ENCODE data around the gene C19orf12.

The C19orf12 gene

DNA sequence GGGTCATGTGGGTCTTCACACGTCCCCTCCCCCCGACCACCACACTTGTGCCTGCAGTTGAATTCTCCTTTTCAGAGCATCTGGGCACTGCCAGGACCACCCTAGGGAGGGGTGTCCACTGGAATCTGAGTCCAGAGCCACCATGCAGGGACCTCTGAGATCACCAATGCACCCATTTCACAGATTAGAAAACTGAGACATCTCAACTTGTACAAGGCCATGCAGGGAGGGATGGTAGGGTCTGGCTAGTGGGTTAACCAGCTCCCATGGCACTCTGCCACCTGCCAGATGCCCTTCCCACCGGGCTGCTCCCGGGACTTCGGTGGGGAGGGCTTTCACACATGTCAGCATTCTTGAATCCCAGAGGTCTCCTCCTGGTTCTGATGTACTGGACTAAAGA, 44.3 kb upstream of the C19orf12 start:
- Histone ChIP-seq H3K27me3 (peaks cover 6% of the 10 kb centered on the region), H3K9me3 (no peaks in the 10 kb centered on the region), H3K27ac (no peak overlapping the region), H3K4me3 (ENCODE audit: low read depth in 1 of 2, low read length in 1 of 2) (no peak overlapping the region), H3K4me1 (ENCODE audit: control insufficient read depth in 1 of 2, insufficient read depth in 1 of 2, low read depth in 1 of 2, low read length in 1 of 2) (peaks cover 4% of the 10 kb centered on the region in 2 experiments), H3K36me3 (no peaks in the 10 kb centered on the region)
- no peak for TF ChIP-seq CTCF (IDR thresholded peaks at IDR 0.05)

- no peak for TF ChIP-seq CTCF (IDR thresholded peaks at IDR 0.05)
- Histone ChIP-seq H3K27me3 (peaks cover 6% of the 10 kb centered on the region), H3K9me3 (no peaks in the 10 kb centered on the region), H3K4me3 (ENCODE audit: low read depth in 1 of 2, low read length in 1 of 2) (no peak overlapping the region), H3K4me1 (ENCODE audit: control insufficient read depth in 1 of 2, insufficient read depth in 1 of 2, low read depth in 1 of 2, low read length in 1 of 2) (peaks cover 4% of the 10 kb centered on the region in 2 experiments), H3K36me3 (no peaks in the 10 kb centered on the region), H3K27ac (no peak overlapping the region)
Observed at GRCh38 chr19:29758863-29759262, 43.8 kb upstream of the C19orf12 start.

- H3K27me3 ChIP-seq = peaks cover 6% of the 10 kb centered on the region
- TF ChIP-seq CTCF (IDR thresholded peaks at IDR 0.05) = no peak
- no peaks in the 10 kb centered on the region for H3K36me3 ChIP-seq
- H3K4me3 ChIP-seq (ENCODE audit: low read depth in 1 of 2, low read length in 1 of 2) = no peak overlapping the region
- H3K27ac ChIP-seq = no peak overlapping the region
- H3K9me3 ChIP-seq = no peaks in the 10 kb centered on the region
- peaks cover 4% of the 10 kb centered on the region in 2 experiments for H3K4me1 ChIP-seq (ENCODE audit: control insufficient read depth in 1 of 2, insufficient read depth in 1 of 2, low read depth in 1 of 2, low read length in 1 of 2)
Observed at GRCh38 chr19:29757551-29757950, 42.5 kb upstream of the C19orf12 start.

DNA sequence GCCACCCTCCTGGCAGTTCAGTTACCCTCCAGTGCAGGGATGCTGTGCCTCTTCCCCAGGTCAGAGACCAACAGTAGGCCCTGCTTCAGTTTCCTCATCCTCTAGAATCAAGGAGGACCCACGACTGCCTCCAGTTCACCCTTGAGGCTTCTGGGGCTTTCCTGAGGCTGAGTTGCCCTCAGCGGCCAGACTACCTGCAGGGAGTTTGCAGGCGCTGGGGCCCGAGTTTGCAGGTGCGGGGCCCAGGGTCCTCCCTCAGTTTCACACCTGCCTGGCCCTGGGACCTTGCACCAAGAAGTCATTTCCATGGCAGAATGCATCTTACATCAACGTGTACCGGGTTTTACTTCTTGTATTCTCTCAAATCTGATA, 38.9 kb upstream of the C19orf12 start:
- no peaks in the 10 kb centered on the region for H3K27me3 ChIP-seq
- H3K9me3 ChIP-seq = no peaks in the 10 kb centered on the region
- no peaks in the 10 kb centered on the region for H3K4me1 ChIP-seq (ENCODE audit: control insufficient read depth in 1 of 2, insufficient read depth in 1 of 2, low read depth in 1 of 2, low read length in 1 of 2)
- H3K36me3 ChIP-seq = no peaks in the 10 kb centered on the region
- no peak overlapping the region for H3K27ac ChIP-seq
- no peak for TF ChIP-seq CTCF (IDR thresholded peaks at IDR 0.05)
- no peak overlapping the region for H3K4me3 ChIP-seq (ENCODE audit: low read depth in 1 of 2, low read length in 1 of 2)

DNA sequence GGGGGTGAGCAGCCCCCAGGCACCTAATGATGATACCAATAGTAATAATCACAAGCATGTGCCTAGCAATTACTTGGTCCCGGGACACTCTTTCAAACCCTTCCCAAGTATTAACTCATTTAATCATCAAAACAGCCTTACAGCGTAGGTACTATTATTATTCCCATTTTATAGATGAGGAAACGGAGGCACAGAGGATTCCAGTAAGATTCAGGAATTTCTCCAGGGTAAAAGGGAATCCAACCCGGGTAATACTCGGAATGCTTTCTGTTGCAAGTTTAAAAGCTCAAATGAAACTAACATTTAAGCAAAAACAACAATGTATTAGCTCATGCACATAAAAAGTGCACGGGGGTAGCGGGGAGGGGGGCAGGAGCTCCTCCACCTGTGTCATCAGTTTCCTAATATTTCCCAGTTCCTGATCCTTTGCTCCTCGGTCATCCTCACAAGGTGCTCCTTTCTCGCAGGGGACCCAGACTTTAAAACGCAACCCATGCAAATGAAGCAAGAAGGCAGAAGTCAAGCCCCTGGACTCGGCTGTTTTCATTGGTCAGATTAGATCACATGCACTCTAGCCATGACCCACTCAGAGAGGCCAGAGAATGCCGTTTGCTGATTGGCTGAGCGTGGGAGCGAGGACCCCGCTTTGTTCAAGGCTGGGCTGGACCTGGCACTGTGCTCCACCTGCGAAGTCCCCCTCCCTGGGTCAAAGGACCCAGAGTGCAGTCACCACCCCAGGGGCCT, 38.3 kb upstream of the C19orf12 start:
- no peaks in the 10 kb centered on the region for H3K4me1 ChIP-seq (ENCODE audit: control insufficient read depth in 1 of 2, insufficient read depth in 1 of 2, low read depth in 1 of 2, low read length in 1 of 2)
- no peak overlapping the region for H3K27ac ChIP-seq
- no peak overlapping the region for H3K4me3 ChIP-seq (ENCODE audit: low read depth in 1 of 2, low read length in 1 of 2)
- no peaks in the 10 kb centered on the region for H3K36me3 ChIP-seq
- H3K27me3 ChIP-seq = no peaks in the 10 kb centered on the region
- H3K9me3 ChIP-seq = no peaks in the 10 kb centered on the region
- TF ChIP-seq CTCF (IDR thresholded peaks at IDR 0.05) = no peak
